ENCODE data around the gene SEMA4G.

SEMA4G gene

DNA sequence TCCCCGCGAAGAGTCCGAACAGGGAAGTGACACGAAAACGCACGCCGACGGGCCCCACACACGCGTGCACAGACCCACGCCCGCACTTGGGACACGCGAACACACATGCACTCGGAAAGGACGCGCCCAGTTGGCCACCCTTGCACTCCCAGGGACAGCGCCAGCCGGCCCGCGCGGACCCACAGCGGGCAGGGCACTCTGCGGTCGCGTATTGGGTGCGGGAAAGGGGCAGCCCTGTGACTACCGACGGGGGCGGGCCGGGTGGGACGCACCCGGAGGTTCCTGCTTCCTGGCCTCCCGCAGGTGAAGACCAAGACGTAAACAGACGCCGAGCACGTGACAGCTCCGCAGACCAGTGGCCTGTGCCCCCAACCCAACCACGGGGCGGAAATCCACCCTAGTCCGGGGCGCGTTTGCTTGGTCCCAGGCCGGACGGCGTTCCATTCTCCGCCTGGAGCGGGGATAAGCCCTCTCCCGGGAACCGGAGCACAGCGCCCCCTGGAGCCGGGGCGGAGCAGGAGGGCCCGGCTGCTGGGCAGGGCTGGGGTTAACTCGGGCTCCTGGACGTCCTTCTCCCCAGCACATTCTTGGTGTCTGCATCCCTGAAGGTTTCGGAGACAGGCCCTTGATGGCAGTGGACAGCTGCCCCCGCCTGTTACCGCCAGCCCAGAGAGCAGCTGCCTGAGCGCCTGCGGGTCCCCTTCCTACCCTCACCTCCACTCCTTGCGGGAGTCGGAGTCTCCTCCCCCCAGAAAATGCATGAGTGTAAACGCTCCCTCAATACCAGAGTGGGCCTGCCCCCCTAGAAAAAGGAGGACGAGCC, 28.3 kb downstream of the SEMA4G start (continued):
- TF ChIP-seq ZBTB48 (tag by site-specific recombination; IDR thresholded peaks at IDR 0.05) (no peak; the same call in 1 of the 2 replicates), ZNF366 (tag by site-specific recombination; conservative IDR thresholded peaks at IDR 0.05) (peak; percentile 70), ZNF121 (tag by site-specific recombination; IDR thresholded peaks at IDR 0.05) (0 out of 2 replicates have a peak, but pooled peaks have one; percentile 46), ZNF324 (tag by site-specific recombination; IDR thresholded peaks at IDR 0.05) (0 out of 2 replicates have a peak, but pooled peaks have one; percentile 13), ZNF223 (tag by site-specific recombination; IDR thresholded peaks at IDR 0.05) (no peak), TRIM28 (IDR thresholded peaks at IDR 0.05; ENCODE audit: borderline replicate concordance, low read length) (no peak), ZNF335 (tag by site-specific recombination; conservative IDR thresholded peaks at IDR 0.05) (peak; percentile 60; the same call in 1 of the 2 replicates), ZSCAN23 (tag by site-specific recombination; IDR thresholded peaks at IDR 0.05) (0 out of 2 replicates have a peak, but pooled peaks have one; percentile 36), WT1 (tag by site-specific recombination; IDR thresholded peaks at IDR 0.05) (no peak), ZNF530 (tag by site-specific recombination; IDR thresholded peaks at IDR 0.05; ENCODE audit: low read depth) (no peak), ZNF792 (tag by site-specific recombination; IDR thresholded peaks at IDR 0.05) (peak; percentile 35; the same call in 1 of the 2 replicates), ZBTB20 (tag by site-specific recombination; IDR thresholded peaks at IDR 0.05) (peak; percentile 89), ZNF701 (tag by site-specific recombination; IDR thresholded peaks at IDR 0.05) (no peak), MEIS1 (CRISPR knock-in tag; IDR thresholded peaks at IDR 0.05; ENCODE audit: borderline replicate concordance) (no peak), ZNF561 (tag by site-specific recombination; IDR thresholded peaks at IDR 0.05; ENCODE audit: borderline replicate concordance) (peak; percentile 70), ZFHX2 (tag by site-specific recombination; conservative IDR thresholded peaks at IDR 0.05) (0 out of 2 replicates have a peak, but pooled peaks have one; percentile 6), ZNF37A (tag by site-specific recombination; IDR thresholded peaks at IDR 0.05) (no peak), ZIC2 (tag by site-specific recombination; IDR thresholded peaks at IDR 0.05) (peak; percentile 54), ZNF585B (tag by site-specific recombination; IDR thresholded peaks at IDR 0.05) (no peak), ZNF157 (tag by site-specific recombination; IDR thresholded peaks at IDR 0.05) (no peak)
- TF ChIP-seq, protein P1, sequence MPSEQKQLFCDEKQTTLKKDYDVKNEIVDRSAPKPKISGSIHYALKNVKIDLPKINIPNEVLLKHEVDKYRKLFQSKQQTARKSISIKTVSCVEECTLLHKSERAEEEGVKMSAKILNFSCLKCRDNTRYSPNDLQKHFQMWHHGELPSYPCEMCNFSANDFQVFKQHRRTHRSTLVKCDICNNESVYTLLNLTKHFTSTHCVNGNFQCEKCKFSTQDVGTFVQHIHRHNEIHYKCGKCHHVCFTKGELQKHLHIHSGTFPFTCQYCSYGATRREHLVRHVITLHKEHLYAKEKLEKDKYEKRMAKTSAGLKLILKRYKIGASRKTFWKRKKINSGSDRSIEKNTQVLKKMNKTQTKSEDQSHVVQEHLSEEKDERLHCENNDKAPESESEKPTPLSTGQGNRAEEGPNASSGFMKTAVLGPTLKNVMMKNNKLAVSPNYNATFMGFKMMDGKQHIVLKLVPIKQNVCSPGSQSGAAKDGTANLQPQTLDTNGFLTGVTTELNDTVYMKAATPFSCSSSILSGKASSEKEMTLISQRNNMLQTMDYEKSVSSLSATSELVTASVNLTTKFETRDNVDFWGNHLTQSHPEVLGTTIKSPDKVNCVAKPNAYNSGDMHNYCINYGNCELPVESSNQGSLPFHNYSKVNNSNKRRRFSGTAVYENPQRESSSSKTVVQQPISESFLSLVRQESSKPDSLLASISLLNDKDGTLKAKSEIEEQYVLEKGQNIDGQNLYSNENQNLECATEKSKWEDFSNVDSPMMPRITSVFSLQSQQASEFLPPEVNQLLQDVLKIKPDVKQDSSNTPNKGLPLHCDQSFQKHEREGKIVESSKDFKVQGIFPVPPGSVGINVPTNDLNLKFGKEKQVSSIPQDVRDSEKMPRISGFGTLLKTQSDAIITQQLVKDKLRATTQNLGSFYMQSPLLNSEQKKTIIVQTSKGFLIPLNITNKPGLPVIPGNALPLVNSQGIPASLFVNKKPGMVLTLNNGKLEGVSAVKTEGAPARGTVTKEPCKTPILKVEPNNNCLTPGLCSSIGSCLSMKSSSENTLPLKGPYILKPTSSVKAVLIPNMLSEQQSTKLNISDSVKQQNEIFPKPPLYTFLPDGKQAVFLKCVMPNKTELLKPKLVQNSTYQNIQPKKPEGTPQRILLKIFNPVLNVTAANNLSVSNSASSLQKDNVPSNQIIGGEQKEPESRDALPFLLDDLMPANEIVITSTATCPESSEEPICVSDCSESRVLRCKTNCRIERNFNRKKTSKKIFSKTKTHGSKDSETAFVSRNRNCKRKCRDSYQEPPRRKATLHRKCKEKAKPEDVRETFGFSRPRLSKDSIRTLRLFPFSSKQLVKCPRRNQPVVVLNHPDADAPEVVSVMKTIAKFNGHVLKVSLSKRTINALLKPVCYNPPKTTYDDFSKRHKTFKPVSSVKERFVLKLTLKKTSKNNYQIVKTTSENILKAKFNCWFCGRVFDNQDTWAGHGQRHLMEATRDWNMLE (tag by site-specific recombination; conservative IDR thresholded peaks at IDR 0.05; ENCODE audit: low read depth) = 0 out of 2 replicates have a peak, but pooled peaks have one; percentile 28
- TF ChIP-seq, protein P2, sequence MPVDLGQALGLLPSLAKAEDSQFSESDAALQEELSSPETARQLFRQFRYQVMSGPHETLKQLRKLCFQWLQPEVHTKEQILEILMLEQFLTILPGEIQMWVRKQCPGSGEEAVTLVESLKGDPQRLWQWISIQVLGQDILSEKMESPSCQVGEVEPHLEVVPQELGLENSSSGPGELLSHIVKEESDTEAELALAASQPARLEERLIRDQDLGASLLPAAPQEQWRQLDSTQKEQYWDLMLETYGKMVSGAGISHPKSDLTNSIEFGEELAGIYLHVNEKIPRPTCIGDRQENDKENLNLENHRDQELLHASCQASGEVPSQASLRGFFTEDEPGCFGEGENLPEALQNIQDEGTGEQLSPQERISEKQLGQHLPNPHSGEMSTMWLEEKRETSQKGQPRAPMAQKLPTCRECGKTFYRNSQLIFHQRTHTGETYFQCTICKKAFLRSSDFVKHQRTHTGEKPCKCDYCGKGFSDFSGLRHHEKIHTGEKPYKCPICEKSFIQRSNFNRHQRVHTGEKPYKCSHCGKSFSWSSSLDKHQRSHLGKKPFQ (tag by site-specific recombination; IDR thresholded peaks at IDR 0.05) = no peak
- TF ChIP-seq, protein P3, sequence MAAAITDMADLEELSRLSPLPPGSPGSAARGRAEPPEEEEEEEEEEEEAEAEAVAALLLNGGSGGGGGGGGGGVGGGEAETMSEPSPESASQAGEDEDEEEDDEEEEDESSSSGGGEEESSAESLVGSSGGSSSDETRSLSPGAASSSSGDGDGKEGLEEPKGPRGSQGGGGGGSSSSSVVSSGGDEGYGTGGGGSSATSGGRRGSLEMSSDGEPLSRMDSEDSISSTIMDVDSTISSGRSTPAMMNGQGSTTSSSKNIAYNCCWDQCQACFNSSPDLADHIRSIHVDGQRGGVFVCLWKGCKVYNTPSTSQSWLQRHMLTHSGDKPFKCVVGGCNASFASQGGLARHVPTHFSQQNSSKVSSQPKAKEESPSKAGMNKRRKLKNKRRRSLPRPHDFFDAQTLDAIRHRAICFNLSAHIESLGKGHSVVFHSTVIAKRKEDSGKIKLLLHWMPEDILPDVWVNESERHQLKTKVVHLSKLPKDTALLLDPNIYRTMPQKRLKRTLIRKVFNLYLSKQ (tag by site-specific recombination; IDR thresholded peaks at IDR 0.05; ENCODE audit: borderline replicate concordance) = no peak
- TF ChIP-seq, protein P4, sequence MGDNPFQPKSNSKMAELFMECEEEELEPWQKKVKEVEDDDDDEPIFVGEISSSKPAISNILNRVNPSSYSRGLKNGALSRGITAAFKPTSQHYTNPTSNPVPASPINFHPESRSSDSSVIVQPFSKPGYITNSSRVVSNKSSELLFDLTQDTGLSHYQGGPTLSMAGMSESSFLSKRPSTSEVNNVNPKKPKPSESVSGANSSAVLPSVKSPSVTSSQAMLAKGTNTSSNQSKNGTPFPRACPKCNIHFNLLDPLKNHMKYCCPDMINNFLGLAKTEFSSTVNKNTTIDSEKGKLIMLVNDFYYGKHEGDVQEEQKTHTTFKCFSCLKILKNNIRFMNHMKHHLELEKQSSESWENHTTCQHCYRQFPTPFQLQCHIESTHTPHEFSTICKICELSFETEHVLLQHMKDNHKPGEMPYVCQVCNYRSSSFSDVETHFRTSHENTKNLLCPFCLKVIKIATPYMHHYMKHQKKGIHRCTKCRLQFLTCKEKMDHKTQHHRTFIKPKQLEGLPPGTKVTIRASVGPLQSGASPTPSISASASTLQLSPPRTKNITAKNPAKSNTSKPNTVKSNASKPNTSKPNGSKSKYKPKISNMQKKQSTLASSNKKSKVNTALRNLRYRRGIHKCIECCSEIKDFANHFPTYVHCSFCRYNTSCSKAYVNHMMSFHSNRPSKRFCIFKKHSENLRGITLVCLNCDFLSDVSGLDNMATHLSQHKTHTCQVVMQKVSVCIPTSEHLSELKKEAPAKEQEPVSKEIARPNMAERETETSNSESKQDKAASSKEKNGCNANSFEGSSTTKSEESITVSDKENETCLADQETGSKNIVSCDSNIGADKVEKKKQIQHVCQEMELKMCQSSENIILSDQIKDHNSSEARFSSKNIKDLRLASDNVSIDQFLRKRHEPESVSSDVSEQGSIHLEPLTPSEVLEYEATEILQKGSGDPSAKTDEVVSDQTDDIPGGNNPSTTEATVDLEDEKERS (tag by site-specific recombination; IDR thresholded peaks at IDR 0.05) = no peak
- TF ChIP-seq, protein P5, sequence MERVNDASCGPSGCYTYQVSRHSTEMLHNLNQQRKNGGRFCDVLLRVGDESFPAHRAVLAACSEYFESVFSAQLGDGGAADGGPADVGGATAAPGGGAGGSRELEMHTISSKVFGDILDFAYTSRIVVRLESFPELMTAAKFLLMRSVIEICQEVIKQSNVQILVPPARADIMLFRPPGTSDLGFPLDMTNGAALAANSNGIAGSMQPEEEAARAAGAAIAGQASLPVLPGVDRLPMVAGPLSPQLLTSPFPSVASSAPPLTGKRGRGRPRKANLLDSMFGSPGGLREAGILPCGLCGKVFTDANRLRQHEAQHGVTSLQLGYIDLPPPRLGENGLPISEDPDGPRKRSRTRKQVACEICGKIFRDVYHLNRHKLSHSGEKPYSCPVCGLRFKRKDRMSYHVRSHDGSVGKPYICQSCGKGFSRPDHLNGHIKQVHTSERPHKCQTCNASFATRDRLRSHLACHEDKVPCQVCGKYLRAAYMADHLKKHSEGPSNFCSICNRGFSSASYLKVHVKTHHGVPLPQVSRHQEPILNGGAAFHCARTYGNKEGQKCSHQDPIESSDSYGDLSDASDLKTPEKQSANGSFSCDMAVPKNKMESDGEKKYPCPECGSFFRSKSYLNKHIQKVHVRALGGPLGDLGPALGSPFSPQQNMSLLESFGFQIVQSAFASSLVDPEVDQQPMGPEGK (tag by site-specific recombination; IDR thresholded peaks at IDR 0.05) = peak; percentile 21; the same call in 1 of the 2 replicates

Data from HEK293 (cell line).